CD14-positive monocyte (primary cell): ENCODE measurements around the gene CDCA3. TPM values are rescaled to one million over a fixed set of nuclear protein-coding genes. Genes with fewer than 3 reads are reported as not detected.

Experiments used
- DNase-seq, 3 donors: peaks; one replicate each; pipeline ENCODE4 v3.0.0-alpha.2; 2011 to 2022
- H2AFZ ChIP-seq: 2 replicates; pipeline ENCODE4 v1.6.0; 2012; ENCODE audit warnings: mild to moderate bottlenecking, low read depth, low read length, inconsistent platforms; ENCODE audit not compliant: insufficient read depth, poor library complexity, severe bottlenecking
- H3K27ac ChIP-seq, 2 donors: 1 replicate in 1 of 2; 2 replicates in 1 of 2; pipeline ENCODE4 v1.5.1; 2012 to 2013; ENCODE audit warnings: low read length in 2 of 2, control low read depth in 1 of 2, inconsistent platforms in 1 of 2, low read depth in 1 of 2, mild to moderate bottlenecking in 1 of 2
- H3K27me3 ChIP-seq, 2 donors: one replicate each; pipeline versions ENCODE4 v1.6.0 to v1.6.1; 2011 to 2013; ENCODE audit warnings: low read length in 2 of 2; ENCODE audit not compliant: control insufficient read depth in 2 of 2, insufficient read depth in 2 of 2
- H3K36me3 ChIP-seq, 2 donors: replicated peaks in 1 of 2; 1 replicate in 1 of 2; 2 replicates in 1 of 2; pipeline versions ENCODE4 v1.5.1 to v1.6.1; 2012 to 2013; ENCODE audit warnings: low read length in 2 of 2, control low read depth in 1 of 2, inconsistent platforms in 1 of 2, mild to moderate bottlenecking in 1 of 2; ENCODE audit not compliant: insufficient read depth in 2 of 2, control insufficient read depth in 1 of 2
- H3K4me1 ChIP-seq, 2 donors: 1 replicate in 1 of 2; 2 replicates in 1 of 2; pipeline versions ENCODE4 v1.5.1 to v1.6.1; 2012 to 2013; ENCODE audit warnings: low read length in 2 of 2, control low read depth in 1 of 2, inconsistent platforms in 1 of 2, mild to moderate bottlenecking in 1 of 2, moderate library complexity in 1 of 2; ENCODE audit not compliant: insufficient read depth in 2 of 2, control insufficient read depth in 1 of 2
- H3K4me2 ChIP-seq: replicated peaks from 2 replicates; pipeline ENCODE3; 2012; ENCODE audit warnings: low read length, moderate library complexity, mild to moderate bottlenecking; ENCODE audit not compliant: poor library complexity, severe bottlenecking; ENCODE audit errors: extremely low read depth
- H3K4me3 ChIP-seq, 3 experiments: fragments of 200-600 bp in 1 of 3; sonication (generic) in 1 of 3; replicated peaks in 1 of 3; 1 replicate in 2 of 3; 2 replicates in 1 of 3; pipeline ENCODE4 v1.5.1; 2011 to 2013; ENCODE audit warnings: low read length in 3 of 3, mild to moderate bottlenecking in 3 of 3, control low read depth in 2 of 3, low read depth in 2 of 3, inconsistent platforms in 1 of 3, moderate library complexity in 1 of 3
- H3K79me2 ChIP-seq: 2 replicates; pipeline ENCODE4 v1.6.0; 2012; ENCODE audit warnings: mild to moderate bottlenecking, control low read depth, inconsistent platforms, low read length, moderate library complexity; ENCODE audit not compliant: insufficient read depth
- H3K9ac ChIP-seq: 2 replicates; pipeline ENCODE4 v1.6.0; 2017; ENCODE audit warnings: low read length, mild to moderate bottlenecking; ENCODE audit not compliant: insufficient read depth, poor library complexity, severe bottlenecking
- H3K9me3 ChIP-seq, 2 donors: replicated peaks in 1 of 2; 1 replicate in 1 of 2; 2 replicates in 1 of 2; pipeline versions ENCODE4 v1.5.1 to v1.6.1; 2012 to 2013; ENCODE audit warnings: low read length in 2 of 2, control low read depth in 1 of 2; ENCODE audit not compliant: control insufficient read depth in 1 of 2, insufficient read depth in 1 of 2
- H4K20me1 ChIP-seq: 2 replicates; pipeline ENCODE4 v1.6.0; 2012; ENCODE audit warnings: mild to moderate bottlenecking, low read length, control low read depth, moderate library complexity; ENCODE audit not compliant: insufficient read depth
- H3K27ac Mint-ChIP-seq, 7 donors: one replicate each; pipeline ENCODE4 v1.8.0; 2020; ENCODE audit warnings: mild to moderate bottlenecking in 7 of 7, mixed read lengths in 7 of 7, moderate library complexity in 6 of 7, inconsistent platforms in 2 of 7
- H3K27me3 Mint-ChIP-seq, 3 donors: one replicate each; pipeline ENCODE4 v1.8.0; 2021 to 2022; ENCODE audit warnings: low read depth in 3 of 3, mild to moderate bottlenecking in 3 of 3, mixed read lengths in 3 of 3, moderate library complexity in 3 of 3, inconsistent platforms in 1 of 3
- H3K36me3 Mint-ChIP-seq, 2 donors: one replicate each; pipeline ENCODE4 v1.8.0; 2020; ENCODE audit warnings: mixed read lengths in 2 of 2, inconsistent platforms in 1 of 2, mild to moderate bottlenecking in 1 of 2
- H3K4me1 Mint-ChIP-seq: one replicate; pipeline ENCODE4 v1.8.0; 2020; ENCODE audit warnings: mild to moderate bottlenecking, mixed read lengths
- H3K4me3 Mint-ChIP-seq, 2 donors: one replicate each; pipeline ENCODE4 v1.8.0; 2020; ENCODE audit warnings: mild to moderate bottlenecking in 2 of 2, mixed read lengths in 2 of 2, moderate library complexity in 1 of 2
- H3K9me3 Mint-ChIP-seq, 7 donors: one replicate each; pipeline ENCODE4 v1.8.0; 2020 to 2022; ENCODE audit warnings: mixed read lengths in 7 of 7, mild to moderate bottlenecking in 6 of 7, moderate library complexity in 6 of 7, inconsistent platforms in 2 of 7
- WGBS: methylation state at CpG from one replicate; pipeline ENCODE4 v1.1.5; 2013; ENCODE audit warnings: missing lambda C conversion rate; ENCODE audit not compliant: insufficient coverage; 5-methylcytosine and 5-hydroxymethylcytosine counted together
- intact Hi-C, 2 donors: fragments of 100-400 bp; cut with micrococcal nuclease; formaldehyde crosslinking; loops; one replicate each; pipeline versions ENCODE4 v1.15.0 to v1.15.1; 2023
- polyA plus RNA-seq, 3 donors: library from polyadenylated mRNA; depleted of rRNA in 1 of 3; unstranded in 2 of 3; stranded (reverse) in 1 of 3; fragments of 300-500 nt in 2 of 3; fragments of >200 nt in 1 of 3; fragmentation: Illumina TruSeq in 2 of 3; gene quantifications; 1 replicate in 2 of 3; 2 replicates in 1 of 3; pipeline ENCODE4 v1.2.3, GENCODE V29; 2012 to 2021
- TF ChIP-seq, protein P1 (sequence below): fragments of 200-600 bp; IDR thresholded peaks from one replicate; pipeline ENCODE4 v1.8.0; 2022; ENCODE audit warnings: antibody characterized with exemption, mild to moderate bottlenecking

CDCA3 gene
- polyA plus RNA-seq, 3 donors = 0.57 to 0.61 (median 0.59) TPM

DNA sequence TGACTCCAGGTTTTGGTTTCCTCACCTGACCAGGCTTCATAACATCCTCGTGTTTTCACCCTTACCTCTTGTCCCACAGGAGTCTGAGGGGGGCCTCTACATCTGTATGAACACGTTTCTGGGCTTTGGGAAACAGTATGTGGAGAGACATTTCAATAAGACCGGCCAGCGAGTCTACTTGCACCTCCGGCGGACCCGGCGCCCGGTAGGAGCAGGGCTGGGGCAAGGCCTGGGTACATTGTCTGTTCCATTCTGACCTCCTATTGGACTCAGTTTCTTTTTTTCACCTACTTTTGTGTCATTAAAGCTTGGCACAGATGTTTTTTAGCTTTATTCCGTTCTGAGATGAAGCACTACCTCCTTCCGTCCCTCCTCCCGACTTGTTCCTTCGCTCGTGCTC is 4.2 kb upstream of the CDCA3 start:
- peaks cover 56% of the 10 kb centered on the region in 2 donors for H3K36me3 Mint-ChIP-seq
- no peaks in the 10 kb centered on the region for H3K27me3 ChIP-seq
- H3K79me2 ChIP-seq = peaks cover 33% of the 10 kb centered on the region
- H3K4me2 ChIP-seq = no peak overlapping the region
- no peak overlapping the region for H3K4me3 ChIP-seq
- peaks cover 9% of the 10 kb centered on the region for H4K20me1 ChIP-seq
- no peaks in the 10 kb centered on the region for H3K9me3 ChIP-seq
- TF ChIP-seq, protein P1, sequence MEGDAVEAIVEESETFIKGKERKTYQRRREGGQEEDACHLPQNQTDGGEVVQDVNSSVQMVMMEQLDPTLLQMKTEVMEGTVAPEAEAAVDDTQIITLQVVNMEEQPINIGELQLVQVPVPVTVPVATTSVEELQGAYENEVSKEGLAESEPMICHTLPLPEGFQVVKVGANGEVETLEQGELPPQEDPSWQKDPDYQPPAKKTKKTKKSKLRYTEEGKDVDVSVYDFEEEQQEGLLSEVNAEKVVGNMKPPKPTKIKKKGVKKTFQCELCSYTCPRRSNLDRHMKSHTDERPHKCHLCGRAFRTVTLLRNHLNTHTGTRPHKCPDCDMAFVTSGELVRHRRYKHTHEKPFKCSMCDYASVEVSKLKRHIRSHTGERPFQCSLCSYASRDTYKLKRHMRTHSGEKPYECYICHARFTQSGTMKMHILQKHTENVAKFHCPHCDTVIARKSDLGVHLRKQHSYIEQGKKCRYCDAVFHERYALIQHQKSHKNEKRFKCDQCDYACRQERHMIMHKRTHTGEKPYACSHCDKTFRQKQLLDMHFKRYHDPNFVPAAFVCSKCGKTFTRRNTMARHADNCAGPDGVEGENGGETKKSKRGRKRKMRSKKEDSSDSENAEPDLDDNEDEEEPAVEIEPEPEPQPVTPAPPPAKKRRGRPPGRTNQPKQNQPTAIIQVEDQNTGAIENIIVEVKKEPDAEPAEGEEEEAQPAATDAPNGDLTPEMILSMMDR = no peak
- peaks cover 0 to 1% (median 0%) of the 10 kb centered on the region in 7 donors for H3K9me3 Mint-ChIP-seq
- no peaks in the 10 kb centered on the region for H3K27me3 Mint-ChIP-seq
- intact Hi-C loops = loop anchor here in 1 of 2 donors (5.0 to 10.0 kb wide), 2 partner anchors 49 to 117 kb away; partner anchors contain the start of genes EMG1, LRRC23 and PHB2
- H3K27ac ChIP-seq = no peak overlapping the region
- no peak overlapping the region for H2AFZ ChIP-seq
- 96% methylated on average over 12 of the region's 14 CpGs for WGBS
- no peak overlapping the region for H3K27ac Mint-ChIP-seq
- no peak overlapping the region for H3K9ac ChIP-seq
- no peak overlapping the region for H3K4me3 Mint-ChIP-seq
- peaks cover 50 to 57% of the 10 kb centered on the region in 2 donors for H3K36me3 ChIP-seq
- H3K4me1 Mint-ChIP-seq = peaks cover 19% of the 10 kb centered on the region
- DNase-seq = no peak
- peaks cover 20 to 25% of the 10 kb centered on the region in 2 donors for H3K4me1 ChIP-seq

DNA sequence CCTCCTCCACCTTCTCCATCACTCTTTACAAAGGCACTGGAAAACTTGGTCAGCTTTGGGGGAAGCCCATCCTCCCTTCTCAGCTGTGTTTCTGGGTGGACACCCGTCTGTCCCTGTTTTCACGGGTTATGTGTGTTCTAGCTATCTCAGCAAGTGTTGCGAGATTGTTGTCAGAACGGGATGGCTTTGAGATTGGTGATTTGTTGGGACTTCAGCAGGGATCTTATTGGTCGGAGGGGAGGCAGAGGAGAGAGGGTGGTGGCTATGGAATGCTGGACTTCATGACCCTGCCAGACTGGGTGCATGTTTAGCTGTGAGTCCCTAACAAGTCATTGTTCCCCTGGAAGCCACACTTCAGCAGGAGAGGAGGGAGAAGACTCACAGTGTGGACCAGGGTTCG is 3.0 kb upstream of the CDCA3 start:
- Mint-ChIP-seq H3K4me1 (peaks cover 27% of the 10 kb centered on the region), H3K9me3 (peaks cover 0 to 1% (median 0%) of the 10 kb centered on the region in 7 donors), H3K36me3 (peaks cover 46 to 49% of the 10 kb centered on the region in 2 donors), H3K4me3 (no peak overlapping the region), H3K27ac (no peak overlapping the region), H3K27me3 (no peaks in the 10 kb centered on the region)
- H3K27me3 ChIP-seq = no peaks in the 10 kb centered on the region
- no peak overlapping the region for H2AFZ ChIP-seq
- no peak for DNase-seq
- intact Hi-C loops = loop anchor here in 1 of 2 donors (10.0 kb wide), 1 partner anchor 51 kb away; the partner anchor contains the start of gene LRRC23
- H3K9me3 ChIP-seq = no peaks in the 10 kb centered on the region
- no peak overlapping the region for H3K27ac ChIP-seq
- H3K36me3 ChIP-seq = peaks cover 40 to 49% of the 10 kb centered on the region in 2 donors
- H3K4me3 ChIP-seq = no peak overlapping the region
- 97% methylated on average over 5 of the region's 6 CpGs for WGBS
- no peak overlapping the region for H3K4me2 ChIP-seq
- no peak overlapping the region for H3K9ac ChIP-seq
- H3K4me1 ChIP-seq = peaks cover 29 to 35% of the 10 kb centered on the region in 2 donors
- peaks cover 46% of the 10 kb centered on the region for H3K79me2 ChIP-seq
- TF ChIP-seq, protein P1 = no peak
- peaks cover 9% of the 10 kb centered on the region for H4K20me1 ChIP-seq
